IPS DF 4.7 (cell line): Measurements from ENCODE around the gene FDX1.

ENCODE experiments used
- DNase-seq: peaks from one replicate; pipeline ENCODE4 v3.0.0-alpha.2; 2013; ENCODE audit warnings: low spot score; ENCODE audit errors: extremely low read depth

Gene FDX1

DNA sequence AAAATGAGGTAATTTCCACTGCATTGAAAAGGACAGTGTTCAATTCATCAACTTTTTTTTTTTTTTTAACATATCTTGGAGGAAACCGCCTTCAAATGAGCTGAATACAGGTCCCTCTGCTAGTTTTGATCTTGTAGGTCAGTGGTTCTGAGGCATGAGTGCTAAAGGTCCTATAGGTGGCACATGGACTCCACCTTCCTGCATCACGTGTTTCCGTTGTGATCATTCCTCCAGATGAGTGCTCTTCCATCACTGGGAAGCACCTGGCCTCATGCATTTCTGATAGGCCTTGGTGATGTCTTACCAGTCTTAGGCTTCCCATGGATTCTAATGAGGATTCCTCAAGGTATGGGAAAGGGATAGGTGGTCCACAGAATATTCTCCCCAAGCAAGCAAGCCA lies 37.8 kb downstream of the FDX1 start:
- DNase-seq: no peak

DNA sequence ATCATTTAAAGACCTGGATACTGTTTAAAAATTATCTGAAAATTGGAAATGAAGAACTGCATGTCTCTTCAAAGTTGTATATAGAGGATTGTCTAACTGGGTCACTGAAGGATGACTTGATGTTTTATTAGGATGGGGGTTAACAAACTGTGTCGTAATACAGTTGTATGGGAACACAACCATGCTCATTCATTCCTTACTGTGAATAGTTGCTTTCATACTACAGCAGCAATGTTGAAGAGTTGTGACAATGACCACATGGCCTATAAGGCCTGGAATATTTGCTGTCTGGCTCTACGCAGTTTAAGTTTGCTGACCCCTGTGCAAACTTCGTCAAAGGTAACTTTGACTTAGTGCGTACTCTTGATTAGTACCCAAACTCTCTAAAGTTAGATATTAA lies 38.4 kb downstream of the FDX1 start:
- no peak for DNase-seq

DNA sequence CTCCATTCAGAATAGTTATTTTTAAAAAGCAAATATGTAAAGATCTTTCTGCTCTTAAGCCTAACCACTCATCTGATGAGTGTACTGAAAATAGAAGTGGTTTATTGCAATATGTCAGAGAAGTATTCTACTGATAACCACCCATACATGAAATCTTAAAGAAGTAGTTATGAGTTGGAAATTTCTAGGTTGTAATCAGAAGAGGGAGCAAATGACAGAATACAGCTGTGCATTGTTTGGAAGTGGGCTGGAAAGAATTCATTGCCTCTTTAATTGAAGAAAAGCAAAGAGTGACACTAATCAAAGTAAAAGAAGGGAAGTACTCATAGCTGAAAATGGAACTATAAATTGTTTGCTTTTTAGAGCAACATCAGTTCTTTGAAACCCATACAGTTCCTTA lies 39.4 kb downstream of the FDX1 start:
- DNase-seq: no peak

DNA sequence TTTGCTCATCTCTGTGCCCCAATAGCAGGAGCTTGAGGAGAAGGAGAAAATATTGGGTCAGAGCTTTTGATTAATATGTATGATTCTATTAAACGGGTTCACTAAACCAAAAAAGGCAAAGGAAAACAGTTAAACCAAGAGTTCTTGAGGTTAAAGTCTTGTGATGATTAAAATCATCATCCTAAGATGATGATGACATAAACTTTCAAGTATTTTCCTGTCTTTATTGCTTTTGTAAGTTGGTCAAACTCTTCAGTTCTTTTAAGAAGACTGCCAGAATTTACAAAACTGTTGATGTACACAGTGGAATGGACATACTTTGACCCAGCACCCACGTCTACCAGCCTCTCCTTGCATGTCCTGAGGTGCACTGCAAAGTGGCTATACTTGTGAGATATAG lies 41.0 kb downstream of the FDX1 start:
- DNase-seq: no peak

DNA sequence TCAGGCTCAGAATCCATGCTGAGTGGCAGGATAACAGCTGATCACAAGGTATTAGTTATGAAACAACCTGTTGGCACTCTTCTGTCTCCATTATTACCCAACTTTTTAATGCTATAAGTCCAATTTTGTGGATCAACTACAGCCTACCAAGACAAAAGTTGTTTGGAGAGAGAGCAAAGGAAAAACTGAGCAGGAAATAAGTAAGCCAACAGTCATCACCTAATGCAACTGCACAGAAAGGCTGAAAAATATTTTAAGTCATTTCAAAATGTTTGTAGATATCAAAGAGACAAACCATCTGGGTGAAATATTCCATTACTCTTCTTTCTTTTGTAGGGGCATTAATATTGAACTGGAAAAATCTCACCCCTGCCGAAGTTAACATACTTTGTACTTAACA lies 41.6 kb downstream of the FDX1 start:
- DNase-seq: no peak

DNA sequence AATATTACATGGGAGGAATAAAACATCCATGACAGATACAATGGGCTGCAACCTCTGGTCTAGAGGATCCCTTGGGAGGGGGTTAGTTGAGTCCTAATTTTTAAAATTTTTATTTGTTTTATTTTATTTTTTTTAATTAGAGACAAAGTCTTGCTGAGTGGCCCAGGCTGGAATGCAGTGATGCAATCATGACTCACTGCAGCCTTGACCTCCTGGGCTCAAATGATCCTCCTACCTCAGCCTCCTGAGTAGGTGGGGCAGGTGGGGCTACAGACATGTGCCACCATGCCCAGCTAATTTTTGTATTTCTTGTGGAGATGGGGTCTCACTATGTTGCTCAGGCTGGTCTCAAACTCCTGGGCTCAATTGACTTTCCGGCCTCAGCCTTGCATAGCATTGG lies 43.1 kb downstream of the FDX1 start:
- DNase-seq: no peak

DNA sequence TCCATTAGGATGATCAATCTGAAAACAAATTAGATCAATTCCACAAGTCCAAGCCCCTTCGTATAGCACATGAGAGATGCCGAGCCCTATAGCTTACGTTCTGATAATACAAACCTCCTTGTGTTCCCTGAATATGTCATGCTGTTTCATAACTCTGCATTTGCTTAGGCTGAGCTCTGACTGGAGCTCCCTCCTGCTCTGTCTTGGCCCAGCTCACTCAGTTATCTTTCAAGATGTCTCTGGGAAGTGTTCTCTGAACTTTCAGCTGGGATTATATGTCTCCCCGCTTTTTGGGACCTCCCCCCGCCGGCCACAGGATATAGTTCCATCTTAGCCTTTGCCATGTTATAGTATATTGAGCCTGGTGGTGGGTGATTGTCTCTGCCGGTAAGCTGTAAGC lies 44.0 kb downstream of the FDX1 start:
- DNase-seq: no peak

DNA sequence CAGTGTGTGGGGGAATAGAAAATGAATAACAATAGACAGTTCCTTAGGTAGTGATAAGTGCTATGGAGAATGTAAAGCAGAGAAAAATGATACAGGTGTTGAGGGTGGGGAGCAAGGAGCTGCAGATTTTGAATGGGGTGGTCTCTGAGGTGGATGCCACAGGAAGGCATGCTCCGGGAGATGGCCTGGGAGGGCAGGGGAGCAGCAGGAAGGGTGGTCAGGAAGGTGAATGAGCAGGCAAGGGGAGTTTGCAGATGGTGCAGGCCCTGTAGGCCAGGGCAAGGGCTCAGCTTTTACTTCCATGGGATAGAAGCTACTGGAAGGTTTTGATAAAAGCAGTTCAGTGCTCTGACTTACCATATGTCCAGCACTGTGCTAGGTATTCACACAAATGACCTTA lies 44.8 kb downstream of the FDX1 start:
- no peak for DNase-seq

DNA sequence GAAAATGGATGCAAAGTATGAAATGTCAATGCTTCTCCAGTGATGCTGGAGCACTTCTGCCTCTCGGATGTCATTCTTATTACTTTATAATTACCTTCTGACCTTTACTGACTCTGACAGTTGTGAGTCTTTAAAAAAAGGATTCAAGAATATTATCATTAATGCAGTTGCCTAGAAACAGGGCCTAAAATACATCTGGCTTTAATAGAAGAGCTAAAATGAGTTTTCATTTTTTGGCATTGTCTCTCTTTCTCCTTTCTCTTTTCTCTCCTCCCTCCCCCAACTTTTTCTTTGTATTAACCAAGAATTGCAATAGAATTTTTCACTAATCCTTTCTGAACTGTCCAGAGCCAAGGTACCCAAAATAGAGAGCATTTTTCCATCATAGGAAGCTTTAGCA lies 45.9 kb downstream of the FDX1 start:
- DNase-seq: no peak

DNA sequence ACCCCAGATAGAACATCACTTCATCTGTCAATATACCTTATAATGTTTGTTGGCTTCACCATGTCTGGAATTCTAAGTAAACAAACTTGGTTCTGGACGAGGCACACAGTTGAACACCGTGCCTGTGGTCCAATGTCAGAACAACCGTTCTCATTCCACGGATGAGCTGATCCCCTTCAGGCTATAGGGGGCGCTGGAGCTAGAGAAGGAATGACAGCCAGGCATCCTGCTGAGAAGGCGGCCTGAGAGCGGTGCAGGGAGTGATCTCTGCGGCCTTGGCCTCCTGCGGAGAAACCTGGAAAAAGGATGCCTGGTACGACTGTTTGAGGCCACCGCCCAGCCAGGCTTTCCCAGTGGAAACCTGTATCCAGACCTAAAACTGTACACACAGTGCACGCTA lies 48.7 kb downstream of the FDX1 start:
- DNase-seq: peak; percentile 33

DNA sequence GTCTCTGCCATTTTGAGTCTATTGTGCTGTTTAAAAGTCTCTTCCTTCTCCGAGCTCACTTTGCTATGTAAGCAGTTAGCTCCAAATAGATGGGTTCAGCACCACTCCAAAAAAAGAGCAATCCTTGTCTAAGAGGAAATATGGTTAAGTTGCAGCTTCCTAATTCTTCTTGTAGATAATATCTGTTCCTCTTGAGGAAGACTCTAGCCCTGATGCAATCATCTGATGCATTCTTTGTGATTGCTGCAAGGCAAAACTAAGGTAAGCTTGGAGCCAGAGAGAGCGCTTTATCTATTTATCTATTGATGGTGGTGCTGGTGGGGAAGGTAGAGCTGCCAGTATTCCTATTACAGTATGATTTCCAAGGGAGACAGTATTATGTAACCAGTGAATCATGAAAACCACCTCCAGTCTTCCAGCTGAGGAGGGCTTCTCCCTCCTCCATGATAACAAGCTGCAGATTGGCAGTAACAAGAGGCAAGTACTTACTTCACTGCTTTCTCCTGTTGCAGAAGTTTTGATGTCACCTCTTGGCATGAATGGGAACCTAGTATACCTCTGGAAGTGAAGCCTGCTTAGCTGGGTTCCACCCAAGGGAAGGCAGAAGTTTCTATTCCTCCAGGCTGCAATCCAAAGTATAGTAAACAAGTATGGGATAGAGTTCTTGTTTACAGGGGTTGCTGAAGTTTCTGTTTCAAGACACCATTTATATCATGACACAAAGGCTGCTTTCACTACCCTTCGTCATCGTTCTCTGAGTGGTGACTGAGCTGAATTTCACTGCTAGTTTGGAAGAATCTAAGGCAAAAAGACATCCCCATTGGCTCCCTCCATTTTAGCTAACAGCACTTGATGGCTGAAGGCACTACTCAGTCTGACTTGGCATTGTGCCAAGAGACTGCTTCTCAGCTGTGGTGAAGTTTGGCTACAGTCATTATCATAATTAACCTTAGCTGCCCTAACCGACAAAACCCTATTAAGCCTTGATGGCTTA lies 49.7 kb downstream of the FDX1 start:
- no peak for DNase-seq

DNA sequence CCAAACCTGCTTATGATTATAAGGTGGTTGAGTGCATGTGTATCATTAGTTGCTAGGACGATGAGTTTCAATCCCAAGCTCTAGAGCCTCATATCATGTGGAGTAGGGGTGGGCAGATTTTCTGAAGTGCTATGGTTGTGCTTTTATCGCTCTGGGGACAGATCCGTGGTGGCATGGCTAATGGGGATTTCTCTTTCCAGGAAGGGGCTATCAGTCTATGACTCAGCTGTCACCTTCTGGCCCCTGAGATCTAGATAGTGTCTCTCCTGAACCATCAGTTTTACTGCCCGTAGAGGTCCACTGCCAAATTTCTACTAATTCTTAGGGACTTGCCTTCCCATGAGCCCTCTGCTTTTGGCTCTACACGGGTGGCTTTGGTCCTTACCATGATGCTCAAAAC lies 51.8 kb downstream of the FDX1 start:
- DNase-seq: no peak

DNA sequence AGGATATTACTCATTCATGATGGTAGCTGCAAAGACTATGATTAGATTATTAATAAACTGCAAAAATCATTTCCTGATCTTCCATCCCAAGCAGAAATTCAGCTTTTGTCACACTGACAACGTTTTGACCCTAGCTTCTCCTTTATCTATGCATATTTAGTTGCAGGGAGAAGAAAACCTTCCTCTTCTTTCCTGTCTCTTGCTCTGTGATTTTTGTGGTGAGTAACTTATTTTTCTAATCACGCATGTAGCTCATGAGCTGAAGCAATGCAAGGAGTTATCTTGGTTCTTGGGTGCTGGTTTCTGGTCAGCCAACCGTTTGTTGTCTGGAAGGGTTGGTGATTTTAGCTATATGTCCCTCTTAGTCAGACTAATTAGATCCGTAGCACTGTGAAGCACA lies 56.4 kb downstream of the FDX1 start:
- DNase-seq: no peak

DNA sequence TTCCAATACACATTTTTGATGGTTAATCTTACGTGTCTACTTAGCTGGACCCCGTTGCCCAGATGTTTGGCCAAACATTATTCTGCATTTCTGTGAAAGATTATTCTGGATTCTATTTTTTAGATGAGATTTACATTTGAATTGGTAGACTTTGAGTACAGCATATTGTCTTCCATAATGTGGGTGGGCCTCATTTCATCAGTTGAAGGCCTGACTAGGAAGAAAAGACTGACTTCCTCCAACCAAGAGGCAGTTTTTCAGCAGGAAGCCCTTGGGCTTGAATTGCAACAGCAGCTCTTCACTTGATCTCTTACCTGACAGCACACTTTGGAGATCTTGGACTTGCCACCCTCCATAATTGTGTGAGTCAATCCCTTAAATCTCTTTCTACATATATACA lies 58.7 kb downstream of the FDX1 start:
- no peak for DNase-seq

DNA sequence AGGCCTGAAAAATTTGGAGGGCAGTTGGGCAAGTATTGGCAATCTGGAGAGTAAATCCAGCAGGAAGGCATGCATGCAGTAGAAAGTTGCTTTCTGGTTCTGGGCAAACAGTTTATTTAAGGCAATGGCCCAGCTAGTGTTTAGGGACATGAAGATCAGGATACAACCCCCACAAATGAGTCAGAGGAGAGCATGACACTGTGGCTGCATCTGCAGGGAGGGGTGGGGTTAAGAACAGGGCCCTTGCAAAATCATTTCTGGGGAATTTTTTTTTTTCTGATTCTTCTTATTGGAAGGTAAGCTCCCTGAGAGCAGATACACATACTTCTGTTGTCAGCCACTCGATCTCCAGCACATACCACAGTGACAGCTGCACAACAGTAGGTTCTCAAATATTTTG lies 61.1 kb downstream of the FDX1 start:
- no peak for DNase-seq

DNA sequence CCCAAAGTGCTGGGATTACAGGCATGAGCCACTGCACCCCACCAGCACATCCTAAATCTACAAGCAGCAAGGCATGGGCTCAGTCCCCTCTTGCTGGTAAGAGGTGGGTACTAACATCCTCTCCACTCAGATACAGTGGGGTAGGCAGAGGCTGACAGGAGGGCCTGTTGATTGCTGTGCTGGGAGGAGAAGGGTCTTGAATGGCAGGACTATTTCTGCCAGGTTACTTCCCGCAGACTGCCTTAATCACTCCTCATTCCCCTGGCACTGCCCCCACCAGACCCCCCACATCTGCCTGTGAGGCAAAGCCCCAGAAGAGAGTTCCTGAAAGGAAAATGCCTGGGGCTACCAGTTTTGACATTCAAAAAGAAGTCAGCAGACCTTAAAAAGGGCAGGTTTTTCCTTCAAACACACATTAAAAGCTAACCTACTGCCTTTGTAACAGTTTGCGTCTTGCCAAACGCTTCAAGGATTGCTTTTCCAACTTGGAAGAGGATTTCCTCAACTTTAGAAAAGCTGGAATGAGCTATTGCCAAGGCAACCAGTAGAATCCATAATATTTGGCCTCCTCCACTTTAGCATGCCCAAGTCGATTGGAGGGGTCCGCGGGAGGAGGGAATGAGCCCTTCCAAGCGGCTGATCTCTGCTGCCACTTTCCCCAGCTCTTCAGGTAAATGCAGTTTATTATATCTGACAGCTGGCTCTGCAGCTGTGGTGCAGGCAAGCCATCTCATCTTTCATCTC lies 62.0 kb downstream of the FDX1 start:
- DNase-seq: no peak

DNA sequence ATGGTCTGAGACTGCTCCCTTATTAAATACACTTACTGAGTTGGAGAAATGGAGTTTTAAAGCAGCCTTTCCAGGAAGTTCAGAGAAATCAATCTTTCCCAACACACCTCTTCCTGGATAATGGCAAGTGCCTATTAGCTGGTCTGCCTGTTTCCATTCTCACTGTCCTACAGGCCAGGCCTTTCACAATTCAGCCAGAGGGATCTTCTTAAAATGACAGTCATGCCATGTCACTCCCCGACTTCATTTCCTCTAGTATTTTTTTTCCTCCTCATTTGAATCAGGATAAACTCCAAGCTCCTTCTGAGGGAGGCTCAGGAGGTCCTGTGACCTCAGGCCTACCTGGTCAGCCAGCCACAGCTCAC lies 62.6 kb downstream of the FDX1 start:
- DNase-seq: no peak

DNA sequence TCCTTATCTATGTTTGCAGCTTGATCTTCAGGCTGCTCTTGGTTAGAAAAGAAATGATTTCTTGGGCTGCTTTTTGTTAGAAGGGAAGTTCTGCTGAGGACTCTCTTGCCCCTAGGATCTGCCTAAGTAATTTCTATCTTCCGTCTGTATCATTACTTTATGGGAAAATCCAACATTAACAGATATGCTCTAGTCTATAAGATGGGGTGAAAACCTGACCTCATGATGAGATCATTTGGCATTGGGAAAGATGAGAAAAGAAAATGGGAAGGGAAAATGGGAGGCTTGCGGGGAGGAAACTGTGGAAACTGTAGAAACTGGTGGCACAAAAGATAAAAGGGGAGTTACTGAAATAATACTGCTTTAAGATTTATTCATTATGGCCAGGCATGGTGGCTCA lies 63.6 kb downstream of the FDX1 start:
- DNase-seq: no peak

DNA sequence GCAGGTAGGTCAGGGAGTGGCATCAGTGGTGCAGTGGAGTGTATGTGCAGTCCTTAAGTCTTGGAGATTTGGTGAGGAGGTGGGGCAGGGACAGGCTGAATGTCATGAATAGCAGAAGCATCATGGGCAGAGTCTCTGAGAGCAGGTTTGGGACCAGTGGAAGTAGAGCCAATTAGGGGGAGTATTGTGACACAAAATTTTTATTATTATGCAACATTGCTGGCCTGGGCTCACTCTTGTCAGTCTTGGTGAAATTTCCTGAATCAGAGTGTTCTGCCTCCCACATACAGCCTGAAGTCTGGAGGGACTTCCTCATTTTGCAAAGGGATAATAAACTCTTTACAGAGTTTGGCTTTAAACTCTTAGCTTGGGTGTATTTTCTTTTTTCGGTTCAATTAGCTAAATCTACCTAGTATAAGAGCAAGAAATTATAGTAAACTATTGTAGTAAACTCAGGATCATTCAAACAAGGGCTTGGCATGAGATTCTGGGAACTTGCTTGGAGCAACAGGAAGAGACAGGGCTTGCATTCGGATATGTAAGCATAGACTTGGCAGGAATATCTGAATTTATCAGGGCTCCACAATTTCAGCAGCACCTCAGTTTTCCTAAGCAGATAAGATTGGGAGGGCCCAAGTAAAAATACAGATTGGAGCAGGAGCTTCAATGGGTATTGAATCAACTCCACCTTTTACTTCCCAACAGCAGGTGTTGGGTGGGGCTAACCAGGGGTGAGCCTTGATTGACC lies 67.7 kb downstream of the FDX1 start:
- DNase-seq: no peak

DNA sequence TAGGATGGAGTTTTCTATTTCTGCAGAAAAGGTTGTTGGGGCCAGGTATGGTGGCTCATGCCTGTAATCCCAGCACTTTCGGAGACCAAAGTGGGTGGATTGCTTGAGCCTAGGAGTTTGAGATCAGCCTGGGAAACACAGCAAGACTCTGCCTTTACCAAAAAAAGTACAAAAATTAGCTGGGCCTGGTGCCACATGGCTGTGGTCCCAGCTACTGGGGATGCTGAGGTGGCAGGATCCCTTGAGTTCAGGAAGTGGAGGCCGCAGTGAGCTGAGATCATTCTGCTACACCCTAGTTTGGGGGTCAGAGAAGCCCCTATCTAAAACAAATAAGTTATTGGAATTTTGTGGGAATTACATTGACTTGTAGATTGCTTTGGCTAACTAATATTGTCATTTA lies 71.7 kb downstream of the FDX1 start:
- DNase-seq: no peak

DNA sequence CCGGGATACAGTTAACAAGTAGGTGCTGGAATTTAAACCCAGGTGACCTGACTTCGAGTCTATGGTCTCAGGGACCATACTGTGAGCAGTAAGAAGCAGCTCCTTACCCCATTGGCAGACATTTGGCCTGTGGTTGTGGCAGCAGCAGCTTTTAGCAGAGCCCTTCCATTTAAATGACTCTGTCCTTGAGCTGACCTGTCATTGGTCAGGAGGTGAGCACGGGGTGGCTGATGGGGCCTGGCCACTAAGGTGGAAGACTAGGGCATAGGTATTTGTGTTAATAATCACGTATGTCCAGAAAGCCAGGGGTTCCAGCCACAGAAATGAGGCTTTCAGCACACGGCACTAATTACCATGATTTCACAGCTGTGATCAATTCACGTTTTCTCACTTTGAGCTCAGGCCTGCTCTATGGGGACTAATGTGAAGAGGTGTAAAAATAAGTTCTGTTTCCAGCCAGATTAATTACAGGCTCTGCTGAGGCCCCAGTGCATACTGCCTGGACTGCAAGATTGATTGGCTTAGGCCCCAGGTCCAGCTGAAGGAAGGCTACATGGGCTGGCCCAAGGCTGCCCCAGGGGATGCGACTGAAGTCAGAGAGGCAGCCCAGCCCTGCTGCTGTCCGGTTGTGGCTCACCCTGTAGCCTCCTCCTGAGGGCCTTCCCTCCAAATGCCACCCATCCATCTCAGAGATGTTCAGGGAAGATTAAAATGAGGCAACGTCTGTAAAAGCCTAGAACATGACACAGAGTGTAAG lies 76.0 kb downstream of the FDX1 start:
- no peak for DNase-seq
